Thymus (tissue), 11 donors: Measurements from ENCODE around the gene VSIG10L. TPM values are rescaled to one million over a fixed set of nuclear protein-coding genes. Genes with fewer than 3 reads are reported as not detected.

ENCODE experiments used
- DNase-seq, 9 donors: peaks; one replicate each; pipeline ENCODE4 v3.0.0-alpha.2; 2013; ENCODE audit warnings: low spot score in 9 of 9, low read depth in 6 of 9, missing footprints in 1 of 9
- H3K27ac ChIP-seq, 2 donors: one replicate each; pipeline ENCODE4 v1.5.1; 2013; ENCODE audit warnings: control low read depth in 1 of 2, low read depth in 1 of 2, low read length in 1 of 2, mild to moderate bottlenecking in 1 of 2, moderate library complexity in 1 of 2
- H3K27me3 ChIP-seq, 2 donors: one replicate each; pipeline ENCODE4 v1.5.1; 2013; ENCODE audit warnings: low read length in 1 of 2; ENCODE audit not compliant: control insufficient read depth in 2 of 2, insufficient read depth in 1 of 2
- H3K36me3 ChIP-seq, 2 donors: one replicate each; pipeline ENCODE4 v1.5.1; 2013; ENCODE audit warnings: low read length in 1 of 2, mild to moderate bottlenecking in 1 of 2, moderate library complexity in 1 of 2; ENCODE audit not compliant: control insufficient read depth in 2 of 2, insufficient read depth in 2 of 2
- H3K4me1 ChIP-seq, 2 donors: one replicate each; pipeline ENCODE4 v1.5.1; 2013; ENCODE audit warnings: low read length in 2 of 2; ENCODE audit not compliant: control insufficient read depth in 2 of 2, insufficient read depth in 2 of 2
- H3K4me3 ChIP-seq, 2 donors: one replicate each; pipeline ENCODE4 v1.5.1; 2013; ENCODE audit warnings: low read length in 2 of 2, control low read depth in 1 of 2, mild to moderate bottlenecking in 1 of 2
- H3K9me3 ChIP-seq, 2 donors: one replicate each; pipeline ENCODE4 v1.5.1; 2013; ENCODE audit warnings: low read length in 1 of 2, mild to moderate bottlenecking in 1 of 2; ENCODE audit not compliant: control insufficient read depth in 2 of 2, insufficient read depth in 1 of 2
- WGBS: extraction: QIAGEN DNeasy Blood & Tissue Kit; methylation state at CpG from one replicate; pipeline ENCODE4 v1.1.7; 2013; 5-methylcytosine and 5-hydroxymethylcytosine counted together
- polyA plus RNA-seq: library from polyadenylated mRNA; stranded (reverse); fragments of 200-250 nt; gene quantifications from one replicate; pipeline ENCODE4 v1.2.3, GENCODE V29; 2013
- total RNA-seq: library from RNA; stranded (reverse); fragments of 120-200 nt; gene quantifications from one replicate; pipeline ENCODE4 v1.2.4, GENCODE V29; 2013
- donor health status: healthy.

The VSIG10L gene
- total and polyA plus RNA-seq, 2 donors: 0.42 to 5.7 TPM

- Histone ChIP-seq H3K4me3 (no peak overlapping the region), H3K36me3 (no peaks in the 10 kb centered on the region), H3K27ac (no peak overlapping the region), H3K27me3 (peaks cover 31 to 50% of the 10 kb centered on the region in 2 donors), H3K9me3 (no peaks in the 10 kb centered on the region), H3K4me1 (peaks cover 0 to 4% of the 10 kb centered on the region in 2 donors)
- DNase-seq: no peak
- WGBS: 87% methylated on average over 6 of the region's 6 CpGs
Measured at GRCh38 chr19:51324167-51324481, 17.8 kb downstream of the VSIG10L start.

DNA sequence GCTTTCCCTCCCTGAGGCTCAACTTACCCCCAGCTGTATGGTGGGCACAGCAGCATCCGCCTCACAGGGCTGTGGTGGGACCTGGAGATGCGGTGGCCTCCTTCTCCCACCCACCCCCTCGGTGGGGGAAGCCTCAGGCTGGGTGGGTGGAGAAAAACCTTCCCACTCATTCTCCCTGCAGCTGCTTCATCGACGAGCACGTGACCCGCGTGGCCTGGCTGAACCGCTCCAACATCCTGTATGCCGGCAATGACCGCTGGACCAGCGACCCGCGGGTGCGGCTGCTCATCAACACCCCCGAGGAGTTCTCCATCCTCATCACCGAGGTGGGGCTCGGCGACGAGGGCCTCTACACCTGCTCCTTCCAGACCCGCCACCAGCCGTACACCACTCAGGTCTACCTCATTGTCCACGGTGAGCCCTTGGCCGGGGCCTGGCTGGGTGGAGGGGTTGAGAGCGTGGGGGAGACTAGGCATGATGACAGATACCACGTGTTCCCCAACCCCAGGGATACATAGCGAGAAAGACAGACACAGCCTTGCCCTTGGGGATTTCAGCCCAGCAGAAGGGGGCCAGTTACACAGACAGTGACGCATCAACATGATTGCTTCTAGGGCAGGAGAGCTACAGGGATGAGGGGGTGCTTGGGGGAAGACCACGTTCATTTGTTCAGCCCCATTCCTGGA lies 18.3 kb downstream of the VSIG10L start:
- H3K27ac ChIP-seq: no peak overlapping the region
- WGBS: 82% methylated on average over 29 of the region's 29 CpGs
- H3K4me1 ChIP-seq: peaks cover 0 to 4% of the 10 kb centered on the region in 2 donors
- no peak overlapping the region for H3K4me3 ChIP-seq
- peaks cover 30 to 48% of the 10 kb centered on the region in 2 donors for H3K27me3 ChIP-seq
- no peaks in the 10 kb centered on the region for H3K9me3 ChIP-seq
- no peak for DNase-seq
- H3K36me3 ChIP-seq: no peaks in the 10 kb centered on the region

DNA sequence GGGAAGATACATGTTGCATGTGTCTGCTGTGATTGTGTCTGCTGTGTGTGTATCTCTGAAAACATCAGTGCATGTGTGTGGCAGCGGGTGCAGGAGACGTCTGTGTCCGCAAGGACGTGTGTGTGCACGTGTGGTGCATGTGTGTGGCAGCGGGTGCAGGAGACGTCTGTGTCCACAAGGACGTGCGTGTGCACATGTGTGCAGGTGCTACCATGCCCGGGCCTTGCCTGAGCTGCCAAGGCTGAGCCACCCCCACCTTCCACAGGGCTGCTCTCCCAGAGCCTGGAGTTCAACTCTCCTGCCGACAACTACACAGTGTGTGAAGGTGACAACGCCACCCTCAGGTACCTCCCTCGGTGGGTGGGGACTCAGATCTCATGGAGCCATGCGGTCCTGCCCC lies 20.1 kb downstream of the VSIG10L start:
- H3K36me3 ChIP-seq: no peaks in the 10 kb centered on the region
- H3K27ac ChIP-seq: no peak overlapping the region
- H3K4me1 ChIP-seq: no peaks in the 10 kb centered on the region
- WGBS: 90% methylated on average over 14 of the region's 14 CpGs
- DNase-seq: no peak
- peaks cover 13 to 29% of the 10 kb centered on the region in 2 donors for H3K27me3 ChIP-seq
- no peaks in the 10 kb centered on the region for H3K9me3 ChIP-seq
- no peak overlapping the region for H3K4me3 ChIP-seq

DNA sequence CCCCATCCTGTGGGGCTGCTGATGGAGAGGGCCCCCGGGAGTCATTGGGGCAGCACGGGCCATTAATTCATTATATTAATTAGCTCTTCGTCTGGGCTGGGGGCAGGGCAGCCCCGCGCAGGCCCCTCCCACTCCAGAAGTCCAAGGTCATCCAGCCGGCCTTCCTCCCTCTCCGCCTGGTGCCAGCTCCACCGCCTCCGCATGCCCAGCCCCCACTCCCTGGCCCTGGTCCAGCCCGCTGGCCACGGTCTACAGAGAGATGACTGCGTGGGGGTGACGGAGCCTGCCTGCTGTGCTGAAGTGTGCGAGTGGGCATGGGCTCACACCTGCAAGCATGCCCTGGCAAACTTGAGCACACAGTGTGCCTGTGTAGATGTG lies 21.7 kb downstream of the VSIG10L start:
- H3K4me3 ChIP-seq: no peak overlapping the region
- no peaks in the 10 kb centered on the region for H3K9me3 ChIP-seq
- H3K36me3 ChIP-seq: no peaks in the 10 kb centered on the region
- DNase-seq: no peak
- WGBS: 76% methylated on average over 14 of the region's 14 CpGs
- no peaks in the 10 kb centered on the region for H3K4me1 ChIP-seq
- H3K27me3 ChIP-seq: peaks cover 3 to 14% of the 10 kb centered on the region in 2 donors
- H3K27ac ChIP-seq: no peak overlapping the region

GRCh38 chr19:51319649-51320279 lies 22.2 kb downstream of the VSIG10L start:
- Histone ChIP-seq H3K4me1 (no peaks in the 10 kb centered on the region), H3K4me3 (no peak overlapping the region), H3K9me3 (no peaks in the 10 kb centered on the region), H3K27ac (no peak overlapping the region), H3K36me3 (no peaks in the 10 kb centered on the region), H3K27me3 (peaks cover 0 to 10% of the 10 kb centered on the region in 2 donors)
- no peak for DNase-seq
- WGBS: 94% methylated on average over 14 of the region's 14 CpGs

DNA sequence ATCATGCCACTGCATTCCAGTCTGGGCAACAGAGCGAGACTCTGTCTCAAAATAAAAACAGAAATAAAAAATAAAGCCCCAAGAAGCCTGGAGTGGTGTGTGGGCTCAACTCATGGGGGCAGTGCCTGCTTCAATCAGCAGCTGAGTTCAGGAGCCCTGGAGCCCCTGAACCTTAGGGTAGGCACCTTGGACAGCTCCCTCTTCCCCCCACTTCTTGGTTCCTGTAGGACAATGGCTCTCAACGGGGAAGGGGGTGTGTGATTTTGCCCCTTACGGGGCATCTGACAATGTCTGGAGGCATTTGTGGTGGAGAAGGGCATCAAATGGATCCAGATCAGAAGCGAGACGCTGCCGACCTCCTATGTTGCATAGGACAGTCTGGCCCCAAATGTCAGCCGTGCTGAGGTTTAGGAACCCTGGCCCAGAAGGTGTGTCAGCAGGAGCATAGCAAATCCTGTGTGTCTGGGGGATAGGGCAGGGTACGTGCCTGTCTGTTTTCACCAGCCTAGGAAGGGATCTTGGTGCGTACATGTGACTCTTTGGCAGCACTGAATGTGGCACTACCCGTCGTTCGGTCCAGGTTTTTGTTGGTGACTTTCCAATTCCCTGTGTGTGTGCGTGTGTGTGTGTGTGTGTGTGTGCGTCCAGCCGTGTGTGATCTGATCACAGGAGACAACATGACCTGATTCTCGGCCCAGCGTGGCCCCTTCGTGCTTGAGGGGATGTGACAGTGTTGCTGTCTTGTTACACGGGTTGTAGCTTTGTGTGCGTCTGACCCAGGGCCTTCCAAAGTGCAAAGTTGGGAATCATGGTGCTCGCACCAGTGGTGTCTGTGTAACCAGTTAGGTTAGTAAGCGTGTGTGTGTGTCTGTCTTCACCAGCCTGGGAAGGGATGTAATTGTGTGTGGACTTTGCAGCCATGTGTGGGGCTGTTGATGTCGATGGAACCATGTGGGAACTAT lies 23.0 kb downstream of the VSIG10L start:
- DNase-seq: no peak
- Histone ChIP-seq H3K27me3 (peaks cover 0 to 9% of the 10 kb centered on the region in 2 donors), H3K27ac (no peak overlapping the region), H3K36me3 (no peaks in the 10 kb centered on the region), H3K4me1 (no peaks in the 10 kb centered on the region), H3K4me3 (no peak overlapping the region), H3K9me3 (no peaks in the 10 kb centered on the region)
- 83% methylated on average over 23 of the region's 23 CpGs for WGBS

DNA sequence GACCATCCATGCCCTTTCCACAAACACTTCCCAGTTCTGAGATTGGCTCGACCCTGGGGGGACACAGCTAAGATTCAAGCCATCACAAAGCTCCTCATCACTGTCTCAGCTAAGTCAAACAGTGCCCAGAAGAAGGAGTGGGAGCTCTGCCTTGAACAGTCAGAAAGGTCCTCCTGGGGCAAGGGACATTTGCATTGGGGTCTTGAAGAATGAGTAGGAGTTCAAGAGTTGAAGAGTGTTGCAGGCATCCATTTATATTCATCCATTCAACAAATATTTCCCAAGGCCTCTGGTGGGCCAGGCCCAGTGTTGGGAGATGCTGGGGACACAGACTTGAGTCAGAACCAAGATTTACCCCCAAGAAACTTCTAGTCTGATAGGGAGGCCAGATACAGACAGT lies 24.0 kb downstream of the VSIG10L start:
- Histone ChIP-seq H3K27me3 (peaks cover 0 to 10% of the 10 kb centered on the region in 2 donors), H3K4me1 (no peaks in the 10 kb centered on the region), H3K27ac (no peak overlapping the region), H3K36me3 (no peaks in the 10 kb centered on the region), H3K9me3 (no peaks in the 10 kb centered on the region), H3K4me3 (no peak overlapping the region)
- no peak for DNase-seq
- WGBS: 86% methylated on average over 1 of the region's 1 CpG

GRCh38 chr19:51317376-51317775 lies 24.6 kb downstream of the VSIG10L start:
- DNase-seq: no peak
- Histone ChIP-seq H3K27me3 (peaks cover 0 to 16% of the 10 kb centered on the region in 2 donors), H3K4me3 (no peak overlapping the region)

GRCh38 chr19:51316688-51317087 lies 25.3 kb downstream of the VSIG10L start:
- no peaks in the 10 kb centered on the region for H3K4me1 ChIP-seq
- no peak overlapping the region for H3K27ac ChIP-seq
- peaks cover 5 to 22% of the 10 kb centered on the region in 2 donors for H3K27me3 ChIP-seq
- no peak overlapping the region for H3K4me3 ChIP-seq
- H3K36me3 ChIP-seq: no peaks in the 10 kb centered on the region
- no peak for DNase-seq
- no peaks in the 10 kb centered on the region for H3K9me3 ChIP-seq
- 91% methylated on average over 8 of the region's 8 CpGs for WGBS

More at GRCh38 chr19:51317376-51317775, 24.6 kb downstream of the VSIG10L start:
- Histone ChIP-seq H3K36me3 (no peaks in the 10 kb centered on the region), H3K27ac (no peak overlapping the region), H3K9me3 (no peaks in the 10 kb centered on the region), H3K4me1 (no peaks in the 10 kb centered on the region)
- 98% methylated on average over 3 of the region's 3 CpGs for WGBS
